ENCODE measurements around the gene KIAA0930.
A peak's percentile ranks its signal among the peaks of the same experiment; 100 is the strongest.

The KIAA0930 gene

GRCh38 chr22:45172881-45173585 is 67.7 kb downstream of the KIAA0930 start:
- DNase-seq (ENCODE audit: low spot score): no peak

GRCh38 chr22:45171830-45172229 is 68.9 kb downstream of the KIAA0930 start:
- no peak for DNase-seq (ENCODE audit: low spot score)

GRCh38 chr22:45169591-45170466 is 70.9 kb downstream of the KIAA0930 start:
- DNase-seq (ENCODE audit: low spot score): no peak

DNA sequence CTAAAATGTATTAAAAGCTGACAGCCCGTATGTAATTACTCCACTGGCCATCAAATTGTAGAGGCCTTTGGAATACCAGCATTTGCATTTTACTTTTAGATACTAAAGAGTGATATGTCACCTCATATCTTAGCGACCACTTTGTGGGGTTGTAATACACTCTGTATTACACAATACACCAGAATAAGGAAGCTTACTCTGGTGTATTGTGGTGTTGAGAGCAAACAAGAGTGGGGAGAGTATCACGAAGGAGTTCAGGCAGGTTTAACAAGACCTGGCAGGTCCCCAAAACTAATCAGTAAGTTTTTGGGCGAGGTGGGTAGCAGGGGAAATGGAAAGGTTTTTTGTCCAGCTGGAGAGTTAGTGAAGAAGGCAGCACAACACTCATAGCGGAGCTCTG is 73.8 kb downstream of the KIAA0930 start:
- no peak for DNase-seq (ENCODE audit: low spot score)

DNA sequence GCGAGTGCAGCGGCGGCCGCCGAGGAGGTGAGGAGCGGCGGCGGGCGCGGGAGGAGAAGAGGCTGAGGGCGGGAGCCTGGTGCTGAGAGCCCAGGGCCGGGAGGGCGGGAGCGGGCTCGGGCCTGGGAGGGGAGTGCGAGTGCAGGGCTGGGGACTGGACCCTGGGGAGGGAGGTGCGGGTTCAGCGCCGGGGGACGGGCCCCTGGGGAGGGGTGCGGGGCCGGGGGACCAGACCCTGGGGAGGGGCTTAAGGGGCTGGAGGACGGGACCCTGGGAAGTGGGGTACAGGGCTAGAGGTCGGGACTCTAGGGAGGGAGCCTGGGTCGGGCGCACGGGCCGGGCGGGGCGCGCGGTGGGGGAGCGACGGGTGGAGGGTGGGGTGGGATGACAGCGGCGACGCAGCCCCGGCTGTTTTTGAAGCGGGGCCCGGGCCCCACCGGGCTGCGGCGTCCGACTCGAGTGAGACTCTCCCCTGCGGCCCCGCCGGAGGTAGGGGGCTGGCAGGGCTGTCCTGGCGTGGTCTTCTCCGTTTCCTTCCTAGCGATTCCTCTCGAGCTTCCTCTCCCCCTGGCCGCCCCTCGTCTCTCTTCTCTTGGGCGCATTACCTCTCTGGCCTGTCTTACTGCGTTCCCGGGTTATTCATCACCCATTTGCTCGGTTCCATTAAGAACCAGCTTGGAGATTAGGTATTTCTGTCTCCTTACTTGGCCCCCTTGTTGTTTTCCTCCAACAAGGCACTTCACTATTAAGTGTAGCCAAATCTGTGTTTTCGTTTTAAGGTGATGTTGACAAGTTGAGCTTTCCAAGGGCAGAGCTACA is 76.2 kb downstream of the KIAA0930 start:
- peak; percentile 53 for DNase-seq (ENCODE audit: low spot score)

GRCh38 chr22:45163451-45164269 is 77.0 kb downstream of the KIAA0930 start, which contains the start of gene NUP50:
TSS of gene NUP50 (plus strand) at chr22:45163925. CDS start at chr22:45168178, 4,253 bp downstream.
- DNase-seq (ENCODE audit: low spot score): peak; percentile 100

GRCh38 chr22:45163099-45163450 is 77.6 kb downstream of the KIAA0930 start:
- peak; percentile 36 for DNase-seq (ENCODE audit: low spot score)

DNA sequence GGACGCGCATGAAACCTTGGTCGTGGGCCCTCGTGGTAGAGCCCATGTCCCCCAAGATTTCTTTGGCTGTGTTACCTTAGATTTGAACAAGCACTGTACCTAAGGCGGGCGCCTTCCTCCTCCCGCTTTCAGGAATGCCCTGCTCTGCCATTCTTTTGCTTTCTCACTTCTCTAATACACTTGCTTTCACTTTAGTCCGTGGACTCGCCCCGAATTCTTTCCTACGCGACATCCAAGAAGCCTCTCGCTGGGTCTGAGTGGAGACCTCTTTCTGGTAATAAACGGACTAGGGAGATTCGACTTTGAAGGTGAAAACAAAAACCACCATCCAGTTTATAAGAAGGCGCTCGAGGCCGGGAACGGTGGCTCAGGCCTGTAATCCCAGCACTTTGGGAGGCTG is 78.2 kb downstream of the KIAA0930 start:
- DNase-seq (ENCODE audit: low spot score): no peak

- DNase-seq (ENCODE audit: low spot score): no peak
Observed at GRCh38 chr22:45159652-45160462, 80.8 kb downstream of the KIAA0930 start.

GRCh38 chr22:45157907-45158306 is 82.8 kb downstream of the KIAA0930 start:
- no peak for DNase-seq (ENCODE audit: low spot score)

- DNase-seq (ENCODE audit: low spot score): no peak
Observed at GRCh38 chr22:45155050-45155840, 85.4 kb downstream of the KIAA0930 start.

- no peak for DNase-seq (ENCODE audit: low spot score)
Observed at GRCh38 chr22:45154383-45154782, 86.3 kb downstream of the KIAA0930 start.

DNA sequence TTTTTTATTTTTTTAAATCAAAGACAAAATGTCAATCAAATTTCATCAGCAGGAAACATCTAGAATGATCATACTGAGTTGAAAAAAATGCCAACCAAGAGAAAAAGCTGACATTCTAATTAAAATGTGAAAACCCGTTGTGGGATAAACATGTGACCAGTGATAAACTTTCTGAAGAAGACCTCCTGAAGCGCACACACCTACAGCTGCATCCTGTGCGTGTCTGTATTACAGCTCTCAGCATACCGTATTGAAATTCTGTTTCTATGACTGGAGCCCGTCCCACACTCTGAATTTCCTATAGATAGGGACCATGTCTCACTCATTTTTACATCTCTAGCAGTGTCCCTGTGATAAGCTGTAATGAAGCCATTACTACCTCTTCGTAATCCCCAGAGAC is 89.2 kb downstream of the KIAA0930 start:
- DNase-seq (ENCODE audit: low spot score): no peak

- no peak for DNase-seq (ENCODE audit: low spot score)
Observed at GRCh38 chr22:45150139-45150538, 90.6 kb downstream of the KIAA0930 start.

DNA sequence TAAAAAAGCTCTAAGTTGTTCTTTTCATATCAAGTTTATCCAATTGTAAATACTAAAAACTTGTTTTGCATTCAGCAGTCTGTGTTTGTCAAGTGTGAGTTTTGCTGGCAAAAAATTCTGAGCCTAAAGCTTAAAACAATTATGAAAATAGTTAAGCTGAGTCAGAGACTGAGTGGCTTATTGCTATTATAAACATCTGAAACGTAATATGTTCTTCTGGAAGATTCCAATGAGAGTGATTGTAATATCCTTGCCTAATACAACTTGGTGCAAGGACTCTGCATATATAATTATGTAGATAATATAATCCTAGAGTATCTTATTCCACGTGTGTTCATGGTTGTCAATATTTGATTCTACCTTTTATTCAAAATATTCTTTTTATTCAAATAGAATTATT is 91.0 kb downstream of the KIAA0930 start:
- DNase-seq (ENCODE audit: low spot score): no peak

DNA sequence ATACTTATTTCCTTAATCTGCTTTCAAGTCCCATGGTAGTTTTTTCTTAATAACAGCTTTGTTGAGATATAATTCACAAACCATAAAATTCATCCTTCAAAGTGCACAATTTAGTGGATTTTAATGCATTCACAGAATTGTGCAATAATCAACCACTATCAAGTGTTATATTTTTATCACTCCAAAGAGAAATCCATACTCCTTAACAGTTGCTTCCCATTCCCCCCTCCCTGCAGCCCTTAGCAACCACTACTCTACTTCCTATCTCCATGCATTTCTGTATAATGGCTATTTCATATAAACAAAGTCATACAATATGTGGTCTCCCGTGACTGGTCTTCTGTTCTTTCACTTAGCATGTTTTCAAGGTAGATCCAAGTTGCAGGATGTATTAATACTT is 95.8 kb downstream of the KIAA0930 start:
- no peak for DNase-seq (ENCODE audit: low spot score)

DNA sequence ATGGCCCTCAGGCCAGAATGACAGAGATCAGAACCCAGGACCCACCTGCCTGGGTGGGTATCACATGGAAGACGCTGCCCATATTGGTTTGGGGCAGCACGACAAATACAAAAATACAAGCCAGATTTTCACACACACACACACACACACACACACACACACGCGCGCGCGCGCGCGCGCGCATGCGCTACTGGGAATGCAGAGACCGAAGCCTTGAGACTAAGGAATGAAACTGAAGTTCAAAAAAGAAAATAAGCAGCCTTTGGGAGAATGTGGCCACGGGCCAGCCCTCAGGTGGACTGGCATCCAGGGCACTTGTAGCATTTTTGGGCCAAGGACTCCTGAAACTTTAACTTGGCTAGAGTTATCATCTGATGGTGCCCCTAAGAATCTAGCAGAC is 98.3 kb downstream of the KIAA0930 start:
- DNase-seq (ENCODE audit: low spot score): no peak
